Glomerular endothelial cell (primary cell): ENCODE results near the gene ABLIM1. TPM values are rescaled to one million over a fixed set of nuclear protein-coding genes. Genes with fewer than 3 reads are reported as not detected.

Experiments used
- total RNA-seq: library from RNA; depleted of rRNA; stranded (reverse); fragments of >200 nt; gene quantifications from 2 replicates; pipeline ENCODE4 v1.2.3, GENCODE V29; 2015

Gene ABLIM1
- total RNA-seq, 1 donor from 2014 or later: 87.4 TPM

Other genes starting within 250 kb of the ABLIM1 start
- 20.5 and 32.8 TPM in 2 replicates for gene FHIP2A, start 163.5 kb upstream of the ABLIM1 start, total RNA-seq